Colonic mucosa (tissue), 4 donors: Measurements from ENCODE around the gene CREG2. TPM values are rescaled to one million over a fixed set of nuclear protein-coding genes. Genes with fewer than 3 reads are reported as not detected.

ENCODE experiments used
- DNase-seq: peaks from one replicate; pipeline ENCODE4 v3.0.0-alpha.2; 2020
- H3K27ac ChIP-seq: fragments of 200-600 bp; one replicate; pipeline ENCODE4 v1.8.0; 2021
- H3K27me3 ChIP-seq: fragments of 200-600 bp; one replicate; pipeline ENCODE4 v1.8.0; 2021
- H3K36me3 ChIP-seq: fragments of 200-600 bp; one replicate; pipeline ENCODE4 v1.8.0; 2021
- H3K4me1 ChIP-seq: fragments of 200-600 bp; one replicate; pipeline ENCODE4 v1.8.0; 2021; ENCODE audit warnings: mild to moderate bottlenecking
- H3K4me3 ChIP-seq: fragments of 200-600 bp; one replicate; pipeline ENCODE4 v1.8.0; 2021
- H3K9ac ChIP-seq, 2 donors: one replicate each; pipeline ENCODE4 v1.7.0; 2013; ENCODE audit warnings: control low read depth in 2 of 2, low read depth in 2 of 2, low read length in 2 of 2
- H3K9me3 ChIP-seq: fragments of 200-600 bp; one replicate; pipeline ENCODE4 v1.8.0; 2021
- CTCF ChIP-seq: fragments of 200-600 bp; IDR thresholded peaks from one replicate; pipeline ENCODE4 v1.8.0; 2022; ENCODE audit warnings: antibody characterized with exemption, mild to moderate bottlenecking
- intact Hi-C: fragments of 100-400 bp; cut with DNase I; formaldehyde crosslinking; loops from one replicate; pipeline ENCODE4 v1.14.1; 2022
- total RNA-seq, 2 donors: library from RNA; stranded (reverse); fragmentation: NEBNext Ultra II Directional in 1 of 2; extraction: Animal tissue kit (Norgen Biotek cat#: 25700) in 1 of 2; gene quantifications; one replicate each; pipeline ENCODE4 v1.2.1, GENCODE V29; 2021
- donor health status: healthy.
- donor health status: DM: no; HTN: no; CAD: no.
- donor health status: DM: no; HTN: no; CAD: no.

CREG2 gene
- total RNA-seq, 2 donors from 2014 or later = 0.56 TPM; not detected in 1

GRCh38 chr2:101337877-101338276, 49.4 kb downstream of the CREG2 start:
- Histone ChIP-seq H3K9me3 (no peaks in the 10 kb centered on the region), H3K27ac (no peak overlapping the region), H3K9ac (no peak overlapping the region), H3K4me1 (no peaks in the 10 kb centered on the region), H3K36me3 (no peaks in the 10 kb centered on the region), H3K27me3 (no peaks in the 10 kb centered on the region), H3K4me3 (no peak overlapping the region)
- intact Hi-C loops = no loop called here
- no peak for DNase-seq
- TF ChIP-seq CTCF = no peak

- H3K4me1 ChIP-seq = peaks cover 19% of the 10 kb centered on the region
Measured at GRCh38 chr2:101332885-101333766, 54.2 kb downstream of the CREG2 start.

GRCh38 chr2:101331202-101331601, 56.1 kb downstream of the CREG2 start:
- Histone ChIP-seq H3K4me3 (no peak overlapping the region), H3K4me1 (peaks cover 24% of the 10 kb centered on the region), H3K9me3 (no peaks in the 10 kb centered on the region), H3K27me3 (no peaks in the 10 kb centered on the region), H3K27ac (peak overlapping the region; percentile 61), H3K9ac (peak overlapping the region in 1 of 2 donors; percentile 42), H3K36me3 (no peaks in the 10 kb centered on the region)
- intact Hi-C loops = no loop called here
- DNase-seq = no peak
- TF ChIP-seq CTCF = no peak

More at GRCh38 chr2:101332885-101333766, 54.2 kb downstream of the CREG2 start:
- Histone ChIP-seq H3K27me3 (no peaks in the 10 kb centered on the region), H3K36me3 (no peaks in the 10 kb centered on the region), H3K4me3 (no peak overlapping the region), H3K9me3 (no peaks in the 10 kb centered on the region), H3K9ac (no peak overlapping the region), H3K27ac (no peak overlapping the region)
- no peak for TF ChIP-seq CTCF
- DNase-seq = no peak
- intact Hi-C loops = no loop called here

- Histone ChIP-seq H3K9me3 (no peaks in the 10 kb centered on the region), H3K27ac (peak overlapping the region; percentile 61), H3K36me3 (no peaks in the 10 kb centered on the region), H3K4me3 (no peak overlapping the region), H3K27me3 (no peaks in the 10 kb centered on the region), H3K4me1 (peaks cover 24% of the 10 kb centered on the region), H3K9ac (peak overlapping the region in 1 of 2 donors; percentile 42)
- intact Hi-C loops = no loop called here
- peak; percentile 83 for DNase-seq
- no peak for TF ChIP-seq CTCF
Measured at GRCh38 chr2:101330253-101330933, 56.9 kb downstream of the CREG2 start.

GRCh38 chr2:101329026-101329425, 58.3 kb downstream of the CREG2 start:
- Histone ChIP-seq H3K27ac (peak overlapping the region; percentile 66), H3K4me1 (peaks cover 24% of the 10 kb centered on the region), H3K4me3 (no peak overlapping the region), H3K9me3 (no peaks in the 10 kb centered on the region), H3K27me3 (no peaks in the 10 kb centered on the region), H3K36me3 (no peaks in the 10 kb centered on the region), H3K9ac (no peak overlapping the region)
- intact Hi-C loops = no loop called here
- no peak for DNase-seq
- TF ChIP-seq CTCF = no peak
